Measurements from ENCODE around the gene ISG20.
"Not testable (repeated sequence)": the region's sequence is repeated elsewhere in the genome, so short reads cannot be mapped to it uniquely, and the experiment has no call there.

Gene ISG20

GRCh38 chr15:88637841-88638625 is 783 bp upstream of the ISG20 start:
- DNase-seq: no peak

GRCh38 chr15:88641959-88642452 is 3.2 kb downstream of the ISG20 start:
- no peak for DNase-seq

- DNase-seq: not testable (repeated sequence)
These were observed 3.7 kb downstream of the ISG20 start for GRCh38 chr15:88642514-88642913.

GRCh38 chr15:88644741-88645140 is 5.9 kb downstream of the ISG20 start:
- DNase-seq: no peak

GRCh38 chr15:88645171-88646087 is 6.6 kb downstream of the ISG20 start:
- DNase-seq: no peak

GRCh38 chr15:88646088-88646405 is 7.2 kb downstream of the ISG20 start:
- DNase-seq: no peak

- no peak for DNase-seq
These were observed 8.1 kb downstream of the ISG20 start for GRCh38 chr15:88646951-88647350.

- DNase-seq: no peak
These were observed 8.7 kb downstream of the ISG20 start for GRCh38 chr15:88647351-88648105.

GRCh38 chr15:88648357-88649214 is 9.8 kb downstream of the ISG20 start:
- DNase-seq: no peak

- DNase-seq: no peak
These were observed 10.5 kb downstream of the ISG20 start for GRCh38 chr15:88649286-88649733.

GRCh38 chr15:88649753-88650551 is 11.1 kb downstream of the ISG20 start:
- DNase-seq: no peak

- DNase-seq: no peak
These were observed 11.7 kb downstream of the ISG20 start for GRCh38 chr15:88650556-88650955.

GRCh38 chr15:88651136-88651732 is 12.4 kb downstream of the ISG20 start:
- DNase-seq: no peak

- DNase-seq: no peak
These were observed 13.2 kb downstream of the ISG20 start for GRCh38 chr15:88651971-88652370.

- DNase-seq: no peak
These were observed 13.8 kb downstream of the ISG20 start for GRCh38 chr15:88652456-88653199.

GRCh38 chr15:88653200-88654064 is 14.6 kb downstream of the ISG20 start:
- no peak for DNase-seq

GRCh38 chr15:88654430-88655102 is 15.8 kb downstream of the ISG20 start:
- no peak for DNase-seq

GRCh38 chr15:88655103-88655553 is 16.3 kb downstream of the ISG20 start:
- DNase-seq: no peak
